Parietal lobe (tissue), 2 donors: Measurements from ENCODE around the gene KISS1R. TPM values are rescaled to one million over a fixed set of nuclear protein-coding genes. Genes with fewer than 3 reads are reported as not detected.

Experiments used
- small RNA-seq: library from RNA; depleted of rRNA; stranded (forward); fragments of <200 nt; gene quantifications from one replicate; pipeline ENCODE3, GENCODE V24; 2014; ENCODE audit warnings: low replicate concordance
- total RNA-seq: library from RNA; depleted of rRNA; stranded (reverse); fragments of >200 nt; gene quantifications from one replicate; pipeline ENCODE4 v1.2.3, GENCODE V29; 2014

The KISS1R gene
- total RNA-seq = not detected

GRCh38 chr19:917323-918151 lies at the start of gene KISS1R:
Gene KISS1R, plus strand, starts transcription at chr19:917333. Its CDS starts 170 bp downstream, at chr19:917503.

DNA sequence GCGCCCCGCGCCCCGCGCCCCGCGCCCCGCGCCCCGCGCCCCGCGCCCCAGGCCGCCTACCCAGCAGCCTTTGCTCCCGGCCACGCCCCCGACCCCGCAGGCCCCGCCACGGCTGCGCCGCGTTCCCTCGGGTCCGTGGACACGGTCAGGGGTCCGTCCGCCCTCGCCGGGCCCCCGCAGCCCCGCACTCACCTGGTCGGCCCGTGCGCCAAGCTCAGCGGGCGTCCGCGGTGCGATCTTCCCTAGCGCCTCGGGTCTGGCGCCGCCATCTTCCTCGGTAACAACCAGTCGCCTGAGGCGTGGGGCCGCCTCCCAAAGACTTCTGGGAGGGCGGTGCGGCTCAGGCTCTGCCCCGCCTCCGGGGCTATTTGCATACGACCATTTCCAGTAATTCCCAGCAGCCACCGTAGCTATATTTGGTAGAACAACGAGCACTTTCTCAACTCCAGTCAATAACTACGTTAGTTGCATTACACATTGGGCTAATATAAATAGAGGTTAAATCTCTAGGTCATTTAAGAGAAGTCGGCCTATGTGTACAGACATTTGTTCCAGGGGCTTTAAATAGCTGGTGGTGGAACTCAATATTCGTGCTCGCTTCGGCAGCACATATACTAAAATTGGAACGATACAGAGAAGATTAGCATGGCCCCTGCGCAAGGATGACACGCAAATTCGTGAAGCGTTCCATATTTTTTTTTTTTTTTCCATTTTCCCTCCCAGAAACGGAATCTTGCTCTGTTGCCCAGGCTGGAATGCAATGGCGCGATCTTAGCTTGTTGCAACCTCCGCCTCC lies 24.0 kb upstream of the KISS1R start, which contains the start of the genes MED16 and RNU6-9:
MED16 (minus strand) TSS at position 294 of the 796 bp plus-strand sequence. CDS start 2,056 bp downstream, outside the sequence.
RNU6-9 (plus strand) TSS at position 591 of the 796 bp plus-strand sequence.

GRCh38 chr19:913080-913748 lies 3.9 kb upstream of the KISS1R start, which contains the start of gene R3HDM4:
Gene R3HDM4, minus strand, starts transcription at chr19:913219. Its CDS starts 62 bp downstream, at chr19:913157.

DNA sequence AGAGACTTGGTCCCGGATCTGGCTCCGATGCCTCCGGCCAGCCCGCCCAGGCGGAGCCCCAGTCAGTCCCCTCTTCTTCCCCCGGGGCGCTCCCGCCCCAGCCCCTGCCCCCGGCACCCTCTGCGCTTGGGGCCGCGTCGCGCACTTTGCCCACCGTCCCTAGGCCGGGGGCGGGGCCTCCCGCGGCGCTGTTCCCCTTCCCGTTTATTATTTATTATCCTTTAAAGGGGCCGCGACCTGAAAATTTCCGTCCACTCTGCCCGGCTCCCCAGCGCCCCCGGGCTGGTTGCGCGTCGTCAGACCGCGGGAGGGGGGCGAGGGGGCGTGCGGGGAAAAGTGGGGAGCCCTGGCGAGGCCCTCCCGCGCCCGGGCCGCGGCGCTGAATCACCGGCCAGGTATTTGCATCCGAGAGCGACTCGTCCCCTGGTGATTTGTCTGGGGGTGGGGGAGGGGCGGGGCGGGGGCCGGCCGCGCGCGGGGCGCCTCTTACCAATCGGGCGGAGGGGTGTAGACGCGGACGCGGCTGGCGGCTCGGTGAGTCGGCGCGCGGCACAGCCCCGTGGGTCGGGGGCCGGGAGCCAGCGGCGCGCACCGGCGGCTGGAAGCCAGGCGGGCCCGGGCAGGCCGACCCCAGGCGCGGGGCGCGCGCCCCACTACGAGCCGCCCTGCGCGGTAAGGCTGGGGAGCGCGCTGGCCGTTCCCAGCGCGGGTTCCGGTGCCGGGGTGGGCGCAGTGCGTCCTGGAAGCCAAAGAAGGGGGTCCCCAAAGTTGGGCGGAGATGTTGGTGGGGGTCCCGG lies 8.6 kb downstream of the KISS1R start, which contains the start of gene ARID3A:
ARID3A (plus strand) TSS at position 510 of the 797 bp plus-strand sequence. CDS start 3,494 bp downstream, outside the sequence.

Small RNA genes lying within 50 kb of the gene (small RNA-seq; reads per million reads assigned to genes)
- not detected for gene RNU6-9

Other genes starting within 250 kb of the KISS1R start
- gene FSTL3, start 240.9 kb upstream of the KISS1R start, total RNA-seq = 2.8 TPM
- gene PRSS57, start 221.9 kb upstream of the KISS1R start, total RNA-seq = not detected
- 123 TPM for gene PALM, start 208.4 kb upstream of the KISS1R start, total RNA-seq
- not detected for gene MISP, start 166.2 kb upstream of the KISS1R start, total RNA-seq
- gene PTBP1, start 119.9 kb upstream of the KISS1R start, total RNA-seq = 60.7 TPM
- gene PLPPR3, start 95.4 kb upstream of the KISS1R start, total RNA-seq = 98.3 TPM
- gene AZU1, start 89.5 kb upstream of the KISS1R start, total RNA-seq = 0.94 TPM
- gene PRTN3, start 76.3 kb upstream of the KISS1R start, total RNA-seq = 0.94 TPM
- not detected for gene ELANE, start 65.0 kb upstream of the KISS1R start, total RNA-seq
- 0.31 TPM for gene CFD, start 57.7 kb upstream of the KISS1R start, total RNA-seq
- 35.4 TPM for gene MED16, start 24.1 kb upstream of the KISS1R start, total RNA-seq
- not detected for gene RNU6-9, start 23.8 kb upstream of the KISS1R start, total RNA-seq
- gene R3HDM4, start 4.1 kb upstream of the KISS1R start, total RNA-seq = 29.1 TPM
- 11.3 TPM for gene ARID3A, start 8.7 kb downstream of the KISS1R start, total RNA-seq
- 36.0 TPM for gene WDR18, start 67.0 kb downstream of the KISS1R start, total RNA-seq
- gene GRIN3B, start 83.1 kb downstream of the KISS1R start, total RNA-seq = not detected
- gene TMEM259, start 103.8 kb downstream of the KISS1R start, total RNA-seq = 59.8 TPM
- gene RNU6-2, start 104.2 kb downstream of the KISS1R start, total RNA-seq = not detected
- 6.3 TPM for gene CNN2, start 109.3 kb downstream of the KISS1R start, total RNA-seq
- gene ABCA7, start 122.8 kb downstream of the KISS1R start, total RNA-seq = 4.4 TPM
- 2.8 TPM for gene ARHGAP45, start 149.8 kb downstream of the KISS1R start, total RNA-seq
- 37.6 TPM for gene POLR2E, start 178.0 kb downstream of the KISS1R start, total RNA-seq
- gene GPX4, start 186.7 kb downstream of the KISS1R start, total RNA-seq = 107 TPM